Type B pancreatic cell (in vitro differentiated cells): ENCODE measurements around the gene IL1RAPL1. TPM values are rescaled to one million over a fixed set of nuclear protein-coding genes. Genes with fewer than 3 reads are reported as not detected.

ENCODE experiments used
- DNase-seq: peaks from one replicate; pipeline ENCODE4 v3.0.0; 2021; ENCODE audit warnings: mixed read lengths; ENCODE audit not compliant: unreplicated experiment; ENCODE audit errors: extremely low spot score
- H3K27ac Mint-ChIP-seq: 2 replicates; pipeline ENCODE4 v1.8.0; 2021; ENCODE audit warnings: mild to moderate bottlenecking, mixed read lengths
- H3K27me3 Mint-ChIP-seq: 2 replicates; pipeline ENCODE4 v1.8.0; 2021; ENCODE audit warnings: mixed read lengths
- H3K36me3 Mint-ChIP-seq: 2 replicates; pipeline ENCODE4 v1.8.0; 2021; ENCODE audit warnings: mixed read lengths
- H3K4me1 Mint-ChIP-seq: one replicate; pipeline ENCODE4 v1.8.0; 2021; ENCODE audit warnings: mixed read lengths; ENCODE audit not compliant: unreplicated experiment
- H3K4me3 Mint-ChIP-seq: 2 replicates; pipeline ENCODE4 v1.8.0; 2021; ENCODE audit warnings: mild to moderate bottlenecking, mixed read lengths
- H3K9me3 Mint-ChIP-seq: 2 replicates; pipeline ENCODE4 v1.8.0; 2021; ENCODE audit warnings: mixed read lengths
- total RNA-seq: library from RNA; stranded (reverse); gene quantifications from 2 replicates; pipeline ENCODE4 v1.2.1, GENCODE V29; 2021; ENCODE audit warnings: low replicate concordance
- TF ChIP-seq, protein P1 (sequence below): fragments of 200-600 bp; sonication (generic); conservative IDR thresholded peaks from 2 replicates; pipeline ENCODE4 v1.5.0; 2021; ENCODE audit warnings: antibody characterized with exemption, mild to moderate bottlenecking

Gene IL1RAPL1
- total RNA-seq, 1 donor from 2014 or later, result 2.6 TPM

- Mint-ChIP-seq H3K9me3 (no peaks in the 10 kb centered on the region), H3K27ac (no peak overlapping the region), H3K4me3 (no peak overlapping the region), H3K27me3 (no peaks in the 10 kb centered on the region), H3K36me3 (no peaks in the 10 kb centered on the region), H3K4me1 (no peaks in the 10 kb centered on the region)
- no peak for DNase-seq
- TF ChIP-seq, protein P1, sequence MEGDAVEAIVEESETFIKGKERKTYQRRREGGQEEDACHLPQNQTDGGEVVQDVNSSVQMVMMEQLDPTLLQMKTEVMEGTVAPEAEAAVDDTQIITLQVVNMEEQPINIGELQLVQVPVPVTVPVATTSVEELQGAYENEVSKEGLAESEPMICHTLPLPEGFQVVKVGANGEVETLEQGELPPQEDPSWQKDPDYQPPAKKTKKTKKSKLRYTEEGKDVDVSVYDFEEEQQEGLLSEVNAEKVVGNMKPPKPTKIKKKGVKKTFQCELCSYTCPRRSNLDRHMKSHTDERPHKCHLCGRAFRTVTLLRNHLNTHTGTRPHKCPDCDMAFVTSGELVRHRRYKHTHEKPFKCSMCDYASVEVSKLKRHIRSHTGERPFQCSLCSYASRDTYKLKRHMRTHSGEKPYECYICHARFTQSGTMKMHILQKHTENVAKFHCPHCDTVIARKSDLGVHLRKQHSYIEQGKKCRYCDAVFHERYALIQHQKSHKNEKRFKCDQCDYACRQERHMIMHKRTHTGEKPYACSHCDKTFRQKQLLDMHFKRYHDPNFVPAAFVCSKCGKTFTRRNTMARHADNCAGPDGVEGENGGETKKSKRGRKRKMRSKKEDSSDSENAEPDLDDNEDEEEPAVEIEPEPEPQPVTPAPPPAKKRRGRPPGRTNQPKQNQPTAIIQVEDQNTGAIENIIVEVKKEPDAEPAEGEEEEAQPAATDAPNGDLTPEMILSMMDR, result no peak
Measured at GRCh38 chrX:29547877-29548276, 960.6 kb downstream of the IL1RAPL1 start.

- Mint-ChIP-seq H3K4me3 (no peak overlapping the region), H3K4me1 (peaks cover 3% of the 10 kb centered on the region), H3K27ac (no peak overlapping the region), H3K27me3 (no peaks in the 10 kb centered on the region), H3K36me3 (no peaks in the 10 kb centered on the region), H3K9me3 (no peaks in the 10 kb centered on the region)
- DNase-seq, result no peak
- TF ChIP-seq, protein P1, result no peak
Measured at GRCh38 chrX:29553542-29553941, 966.3 kb downstream of the IL1RAPL1 start.

GRCh38 chrX:29555465-29556091, 968.3 kb downstream of the IL1RAPL1 start:
- no peak for DNase-seq
- Mint-ChIP-seq H3K36me3 (no peaks in the 10 kb centered on the region), H3K27ac (no peak overlapping the region), H3K27me3 (no peaks in the 10 kb centered on the region), H3K4me3 (no peak overlapping the region), H3K9me3 (peaks cover 7% of the 10 kb centered on the region), H3K4me1 (peaks cover 3% of the 10 kb centered on the region)
- TF ChIP-seq, protein P1, result no peak

GRCh38 chrX:29560065-29560464, 972.8 kb downstream of the IL1RAPL1 start:
- Mint-ChIP-seq H3K4me1 (no peaks in the 10 kb centered on the region), H3K27ac (no peak overlapping the region), H3K36me3 (no peaks in the 10 kb centered on the region), H3K9me3 (peaks cover 12% of the 10 kb centered on the region), H3K4me3 (no peak overlapping the region), H3K27me3 (no peaks in the 10 kb centered on the region)
- TF ChIP-seq, protein P1, result no peak
- DNase-seq, result no peak

GRCh38 chrX:29561417-29561816, 974.2 kb downstream of the IL1RAPL1 start:
- H3K4me3 Mint-ChIP-seq, result no peak overlapping the region
- no peaks in the 10 kb centered on the region for H3K4me1 Mint-ChIP-seq

More at GRCh38 chrX:29561417-29561816, 974.2 kb downstream of the IL1RAPL1 start:
- TF ChIP-seq, protein P1, result no peak
- no peak for DNase-seq
- Mint-ChIP-seq H3K27ac (no peak overlapping the region), H3K27me3 (no peaks in the 10 kb centered on the region), H3K36me3 (no peaks in the 10 kb centered on the region), H3K9me3 (peaks cover 12% of the 10 kb centered on the region)
